Endothelial cell (in vitro differentiated cells): Measurements from ENCODE around the gene SLC22A23. TPM values are rescaled to one million over a fixed set of nuclear protein-coding genes. Genes with fewer than 3 reads are reported as not detected.

ENCODE experiments used
- DNase-seq: peaks from one replicate; pipeline ENCODE4 v3.0.0; 2021; ENCODE audit warnings: low spot score
- H3K27ac Mint-ChIP-seq: one replicate; pipeline ENCODE4 v1.8.0; 2021; ENCODE audit warnings: mixed read lengths, inconsistent platforms; ENCODE audit not compliant: unreplicated experiment
- H3K27me3 Mint-ChIP-seq: one replicate; pipeline ENCODE4 v1.8.0; 2021; ENCODE audit warnings: mild to moderate bottlenecking, moderate library complexity, mixed read lengths, inconsistent platforms; ENCODE audit not compliant: unreplicated experiment
- H3K36me3 Mint-ChIP-seq: one replicate; pipeline ENCODE4 v1.8.0; 2021; ENCODE audit warnings: mild to moderate bottlenecking, low read depth, mixed read lengths, inconsistent platforms; ENCODE audit not compliant: unreplicated experiment
- H3K4me1 Mint-ChIP-seq: one replicate; pipeline ENCODE4 v1.8.0; 2021; ENCODE audit warnings: mild to moderate bottlenecking, mixed read lengths, inconsistent platforms; ENCODE audit not compliant: unreplicated experiment
- H3K4me3 Mint-ChIP-seq: one replicate; pipeline ENCODE4 v1.8.0; 2021; ENCODE audit warnings: mild to moderate bottlenecking, mixed read lengths, inconsistent platforms; ENCODE audit not compliant: unreplicated experiment
- H3K9me3 Mint-ChIP-seq: one replicate; pipeline ENCODE4 v1.8.0; 2021; ENCODE audit warnings: mixed read lengths, inconsistent platforms; ENCODE audit not compliant: unreplicated experiment
- CTCF ChIP-seq: fragments of 200-600 bp; sonication (generic); IDR thresholded peaks from one replicate; pipeline ENCODE4 v1.5.0; 2021; ENCODE audit warnings: antibody characterized with exemption; ENCODE audit not compliant: unreplicated experiment
- total RNA-seq: library from RNA; stranded (reverse); fragmentation: NEBNext Ultra II Directional; extraction: Animal tissue kit (Norgen Biotek cat#: 25700); gene quantifications from one replicate; pipeline ENCODE4 v1.2.1, GENCODE V29; 2021; ENCODE audit not compliant: unreplicated experiment

SLC22A23 gene
- total RNA-seq, 1 donor from 2014 or later: 72.7 TPM

GRCh38 chr6:3282476-3283236 lies 174.2 kb downstream of the SLC22A23 start:
- TF ChIP-seq CTCF: no peak
- no peak overlapping the region for H3K4me3 Mint-ChIP-seq
- H3K27ac Mint-ChIP-seq: no peak overlapping the region
- H3K4me1 Mint-ChIP-seq: peaks cover 13% of the 10 kb centered on the region
- H3K27me3 Mint-ChIP-seq: peaks cover 16% of the 10 kb centered on the region
- no peak for DNase-seq
- peaks cover 24% of the 10 kb centered on the region for H3K36me3 Mint-ChIP-seq
- no peaks in the 10 kb centered on the region for H3K9me3 Mint-ChIP-seq

GRCh38 chr6:3281631-3282475 lies 175.0 kb downstream of the SLC22A23 start:
- Mint-ChIP-seq H3K4me1 (peaks cover 13% of the 10 kb centered on the region), H3K27me3 (peaks cover 12% of the 10 kb centered on the region), H3K36me3 (peaks cover 20% of the 10 kb centered on the region), H3K4me3 (no peak overlapping the region), H3K9me3 (no peaks in the 10 kb centered on the region), H3K27ac (no peak overlapping the region)
- TF ChIP-seq CTCF: no peak
- no peak for DNase-seq

- Mint-ChIP-seq H3K9me3 (no peaks in the 10 kb centered on the region), H3K27me3 (peaks cover 8% of the 10 kb centered on the region), H3K27ac (no peak overlapping the region), H3K4me1 (peaks cover 13% of the 10 kb centered on the region), H3K36me3 (peaks cover 20% of the 10 kb centered on the region), H3K4me3 (no peak overlapping the region)
- DNase-seq: no peak
- TF ChIP-seq CTCF: no peak
Measured at GRCh38 chr6:3280866-3281465, 175.9 kb downstream of the SLC22A23 start.

- no peak overlapping the region for H3K27ac Mint-ChIP-seq
- H3K9me3 Mint-ChIP-seq: no peaks in the 10 kb centered on the region
- H3K4me1 Mint-ChIP-seq: peaks cover 13% of the 10 kb centered on the region
- peaks cover 8% of the 10 kb centered on the region for H3K27me3 Mint-ChIP-seq
- no peak for DNase-seq
- H3K36me3 Mint-ChIP-seq: peaks cover 17% of the 10 kb centered on the region
- H3K4me3 Mint-ChIP-seq: no peak overlapping the region
- no peak for TF ChIP-seq CTCF
Measured at GRCh38 chr6:3280091-3280490, 176.8 kb downstream of the SLC22A23 start.
